ENCODE data around the gene C9orf43.
"Not testable (repeated sequence)": the region's sequence is repeated elsewhere in the genome, so short reads cannot be mapped to it uniquely, and the experiment has no call there.

C9orf43 gene, protein sequence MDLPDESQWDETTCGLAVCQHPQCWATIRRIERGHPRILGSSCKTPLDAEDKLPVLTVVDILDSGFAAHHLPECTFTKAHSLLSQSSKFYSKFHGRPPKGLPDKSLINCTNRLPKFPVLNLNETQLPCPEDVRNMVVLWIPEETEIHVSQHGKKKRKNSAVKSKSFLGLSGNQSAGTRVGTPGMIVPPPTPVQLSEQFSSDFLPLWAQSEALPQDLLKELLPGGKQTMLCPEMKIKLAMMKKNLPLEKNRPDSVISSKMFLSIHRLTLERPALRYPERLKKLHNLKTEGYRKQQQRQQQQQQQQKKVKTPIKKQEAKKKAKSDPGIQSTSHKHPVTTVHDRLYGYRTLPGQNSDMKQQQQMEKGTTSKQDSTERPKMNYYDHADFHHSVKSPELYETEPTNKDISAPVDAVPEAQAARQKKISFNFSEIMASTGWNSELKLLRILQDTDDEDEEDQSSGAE

DNA sequence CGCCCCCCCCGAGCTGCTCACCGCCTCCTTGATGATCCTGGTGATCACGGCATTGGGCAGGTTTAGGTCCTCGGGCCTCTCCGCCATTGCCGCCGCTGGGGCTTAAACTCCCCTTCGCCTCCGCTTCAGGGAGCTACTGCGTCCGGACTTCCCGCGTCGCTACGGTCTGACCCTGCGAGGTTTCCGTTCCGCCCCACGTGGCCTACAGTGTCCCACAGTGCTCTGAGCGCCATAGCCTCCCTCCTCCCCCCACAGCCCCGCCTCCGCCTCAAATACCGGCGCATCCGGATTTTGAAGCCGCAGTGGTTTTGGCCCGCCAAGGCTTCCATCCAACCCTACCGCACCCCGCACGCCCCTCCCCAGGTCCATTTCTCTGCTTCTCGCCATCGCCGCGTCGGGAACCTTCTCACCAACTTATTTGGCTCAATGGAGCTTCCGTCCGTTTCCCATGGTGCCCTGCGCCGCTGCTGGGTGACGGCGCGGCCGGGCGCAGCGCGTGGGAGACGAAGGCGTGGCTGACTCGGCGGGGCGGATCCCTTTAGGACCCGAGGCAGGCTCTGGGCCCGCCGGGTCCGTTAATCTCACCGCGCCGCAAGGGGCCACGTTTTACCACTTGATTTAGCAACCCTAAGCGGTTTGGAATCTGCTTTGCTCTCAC is at the start of gene C9orf43, which contains the start of gene POLE3:
Gene C9orf43 (plus strand): TSS at position 541 of the 658 bp plus-strand sequence. CDS start 2,747 bp downstream, outside the sequence.
Gene POLE3 (minus strand): TSS at position 469 of the 658 bp plus-strand sequence. CDS start 382 bp downstream, at position 87.
- peak; percentile 86 for DNase-seq

DNA sequence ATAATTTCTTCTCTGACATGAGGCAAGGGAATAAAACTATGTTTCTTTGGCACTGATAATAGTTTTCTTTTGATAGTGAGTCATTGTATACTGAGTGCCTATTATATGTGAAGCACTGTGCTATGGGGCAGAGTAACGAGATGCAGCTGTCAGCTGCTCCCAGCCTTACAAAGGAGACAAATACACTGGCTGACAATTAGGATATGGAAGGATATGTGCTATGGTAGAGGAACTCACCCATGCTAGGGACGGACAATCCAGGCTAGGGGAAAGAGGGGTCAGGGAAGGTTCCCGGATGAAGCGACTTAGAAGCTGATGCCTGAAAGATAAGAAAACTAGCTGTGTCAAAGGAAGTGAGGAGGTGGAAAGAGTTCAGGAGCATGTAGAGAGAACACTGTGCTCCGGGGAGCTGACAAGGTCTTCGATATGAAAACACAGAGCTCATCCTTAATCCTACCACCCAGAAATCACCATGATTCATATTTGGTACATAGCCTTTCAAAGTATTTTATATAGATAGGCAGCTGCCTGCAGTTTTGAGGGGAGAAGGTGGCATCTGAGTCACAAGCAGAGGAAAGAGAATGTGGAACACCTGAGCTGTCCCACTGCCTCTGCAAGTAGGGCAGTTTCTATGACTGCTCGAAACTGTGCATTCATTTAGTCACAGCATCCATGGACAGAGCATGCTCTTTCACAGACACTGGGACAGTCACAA is 49.1 kb upstream of the C9orf43 start:
- DNase-seq: no peak

DNA sequence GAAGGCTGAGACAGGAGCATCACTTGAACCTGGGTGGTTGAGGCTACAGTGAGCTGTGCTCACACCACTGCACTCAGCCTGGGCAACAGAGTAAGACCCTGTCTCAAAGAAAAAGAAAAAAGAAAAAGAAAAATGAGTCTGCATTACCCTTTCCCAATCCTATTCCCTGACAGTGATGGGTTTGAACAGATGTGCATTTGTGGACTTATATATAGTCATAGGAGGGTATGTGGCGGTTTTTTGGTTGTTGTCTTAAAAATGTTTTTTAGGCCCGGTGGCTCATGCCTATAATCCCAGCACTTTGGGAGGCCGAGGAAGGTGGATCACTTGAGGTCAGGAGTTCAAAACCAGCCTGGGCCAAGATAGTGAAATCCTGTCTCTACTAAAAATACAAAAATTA is 47.2 kb upstream of the C9orf43 start:
- DNase-seq: no peak

DNA sequence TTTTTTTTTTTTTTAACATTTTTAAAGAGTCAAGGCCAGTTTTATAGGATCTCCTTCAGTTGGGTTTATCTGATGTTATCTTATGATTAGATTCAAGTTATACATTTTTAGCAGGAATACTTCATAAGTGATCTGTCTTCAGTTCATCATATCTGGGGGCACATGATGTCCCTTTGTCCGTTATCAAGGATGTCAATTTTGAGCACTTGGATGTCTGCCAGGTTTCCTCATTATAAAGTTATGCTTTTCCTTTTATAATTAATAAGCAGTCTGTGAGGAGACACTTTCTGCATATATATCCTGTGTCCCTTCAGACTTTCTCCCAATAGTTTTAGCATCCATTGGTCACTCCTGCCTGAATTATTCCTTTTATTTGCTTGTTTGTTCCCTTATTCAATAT is 45.6 kb upstream of the C9orf43 start:
- DNase-seq: no peak

DNA sequence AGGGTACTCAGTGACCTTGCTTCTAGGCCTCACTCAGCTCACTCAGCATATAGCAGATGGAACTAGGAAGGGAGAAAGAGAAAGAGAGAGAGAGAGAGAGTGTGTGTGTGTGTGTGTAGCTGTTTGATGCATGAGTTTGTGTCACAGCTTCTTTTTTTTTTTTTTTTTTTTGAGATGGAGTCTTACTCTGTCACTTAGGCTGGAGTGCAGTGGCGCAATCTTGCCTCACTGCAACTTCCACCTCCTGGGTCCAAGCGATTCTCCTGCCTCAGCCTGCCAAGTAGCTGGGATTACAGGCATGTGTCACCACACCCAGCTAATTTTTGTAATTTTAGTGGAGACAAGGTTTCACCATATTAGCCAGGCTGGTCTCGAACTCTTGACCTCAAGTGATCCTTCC is 44.9 kb upstream of the C9orf43 start:
- not testable (repeated sequence) for DNase-seq

DNA sequence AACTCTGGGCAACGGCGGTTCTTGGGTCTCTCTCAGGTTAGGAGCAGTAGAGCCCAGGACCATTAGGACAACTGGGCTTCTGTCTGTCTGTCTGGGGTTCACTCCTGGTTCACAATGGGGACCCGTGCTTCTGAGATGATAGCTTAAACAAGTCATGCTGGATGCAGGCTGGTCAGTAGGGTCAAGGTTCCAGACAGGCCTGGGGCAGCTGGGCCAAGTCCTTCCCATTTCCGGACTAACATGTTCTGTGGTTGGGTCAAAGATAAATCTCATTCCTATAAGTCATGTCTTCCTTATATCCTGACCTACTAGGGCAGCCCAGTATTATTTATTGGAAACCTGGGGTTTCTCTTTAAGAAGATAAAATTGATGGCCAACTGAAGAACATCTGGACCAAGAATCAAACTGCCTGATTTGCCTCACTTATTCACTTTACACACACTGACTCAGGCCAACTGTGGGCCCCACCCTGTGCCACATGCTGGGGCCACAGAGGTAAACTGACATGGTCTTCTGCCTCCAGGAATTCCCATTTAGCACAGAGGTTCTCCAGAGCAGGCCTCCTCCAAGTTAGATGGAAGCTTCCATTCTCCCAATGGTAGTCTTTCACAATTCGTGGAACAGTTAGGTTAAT is 42.1 kb upstream of the C9orf43 start:
- DNase-seq: no peak

DNA sequence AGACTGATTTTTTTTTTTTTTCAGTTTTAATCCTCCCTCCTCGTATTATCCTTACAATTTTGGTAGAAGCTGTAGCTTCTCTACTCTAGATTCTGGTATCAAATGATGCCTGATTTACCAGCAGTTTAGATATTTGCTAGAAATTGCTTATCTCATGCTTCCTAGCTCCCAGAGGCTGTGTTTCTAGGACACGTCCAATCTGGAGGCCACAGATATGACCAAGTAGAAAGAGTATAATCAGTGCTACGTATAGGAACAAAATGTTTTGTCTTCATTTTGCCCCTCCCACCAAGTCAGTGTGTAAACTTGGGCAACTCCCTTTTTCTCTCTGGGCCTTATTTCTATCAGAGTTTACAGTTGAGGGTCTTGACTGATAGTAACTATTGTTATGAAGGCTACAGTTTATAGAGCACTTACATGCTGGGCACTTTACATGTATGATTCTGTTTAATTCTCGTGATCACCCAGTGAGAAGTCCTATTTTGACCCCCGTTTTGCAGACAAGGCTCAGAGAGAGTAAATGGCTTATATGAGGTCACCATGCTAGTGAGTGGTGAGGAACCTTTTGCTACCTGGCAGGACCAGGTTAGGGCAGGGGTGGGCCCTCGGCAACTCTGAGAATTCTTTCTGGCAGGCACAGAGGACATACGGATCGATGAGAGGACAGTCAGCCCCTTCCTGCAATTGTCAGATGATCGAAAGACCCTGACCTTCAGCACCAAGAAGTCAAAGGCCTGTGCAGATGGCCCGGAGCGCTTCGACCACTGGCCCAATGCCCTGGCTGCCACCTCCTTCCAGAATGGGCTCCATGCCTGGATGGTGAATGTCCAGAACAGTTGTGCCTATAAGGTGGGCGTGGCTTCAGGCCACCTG is 41.3 kb upstream of the C9orf43 start:
- no peak for DNase-seq

DNA sequence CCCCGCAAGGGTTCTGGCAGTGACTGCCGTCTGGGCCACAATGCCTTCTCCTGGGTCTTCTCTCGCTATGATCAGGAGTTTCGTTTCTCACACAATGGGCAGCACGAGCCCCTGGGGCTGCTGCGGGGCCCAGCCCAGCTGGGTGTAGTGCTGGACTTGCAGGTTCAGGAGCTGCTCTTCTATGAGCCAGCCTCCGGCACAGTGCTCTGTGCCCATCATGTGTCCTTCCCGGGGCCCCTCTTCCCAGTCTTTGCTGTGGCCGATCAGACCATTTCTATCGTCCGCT is 40.7 kb upstream of the C9orf43 start:
- no peak for DNase-seq

DNA sequence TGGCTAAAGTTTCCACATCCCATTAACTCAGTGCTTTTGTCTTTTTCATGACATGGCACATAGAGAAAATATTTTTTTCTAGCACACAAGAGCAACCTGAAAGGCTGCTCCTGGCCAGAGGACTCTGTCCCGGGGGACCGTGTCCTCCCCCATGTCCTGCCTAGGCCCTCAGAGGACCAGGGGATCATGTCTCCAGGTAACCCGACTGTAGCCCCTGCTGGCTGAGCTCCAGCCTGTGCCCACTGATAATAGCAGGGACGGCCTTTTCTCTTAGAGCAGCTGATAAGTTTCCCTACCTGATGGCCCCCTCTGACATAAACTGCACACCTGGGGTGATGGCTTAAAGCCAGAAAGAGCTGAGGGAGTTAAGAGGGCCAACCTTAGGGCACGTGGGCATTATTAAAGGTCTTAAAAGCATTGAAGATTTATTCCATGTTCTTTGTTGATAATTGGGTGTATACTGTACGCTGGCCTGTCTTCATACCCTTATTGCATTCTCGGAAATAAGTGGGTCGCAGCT is 39.7 kb upstream of the C9orf43 start:
- no peak for DNase-seq

DNA sequence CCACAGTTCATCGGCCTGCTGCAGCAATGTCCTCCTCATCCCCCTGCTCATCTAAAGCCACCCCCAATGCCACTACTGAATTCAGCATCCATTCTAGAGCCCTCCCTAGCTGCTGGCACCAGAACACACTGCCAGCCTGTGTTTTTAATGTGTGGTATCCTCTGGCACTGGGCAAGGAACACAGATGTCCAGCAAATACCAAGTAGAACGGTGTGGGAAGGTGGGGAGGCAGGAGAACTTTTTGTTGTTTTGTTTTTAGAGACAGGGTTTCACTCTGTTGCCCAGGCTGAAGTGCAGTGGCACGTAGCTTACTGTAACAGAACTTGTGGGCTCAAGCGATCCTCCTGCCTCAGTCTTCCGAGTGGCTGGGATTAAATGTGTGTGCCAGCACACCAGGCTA is 38.5 kb upstream of the C9orf43 start:
- no peak for DNase-seq

DNA sequence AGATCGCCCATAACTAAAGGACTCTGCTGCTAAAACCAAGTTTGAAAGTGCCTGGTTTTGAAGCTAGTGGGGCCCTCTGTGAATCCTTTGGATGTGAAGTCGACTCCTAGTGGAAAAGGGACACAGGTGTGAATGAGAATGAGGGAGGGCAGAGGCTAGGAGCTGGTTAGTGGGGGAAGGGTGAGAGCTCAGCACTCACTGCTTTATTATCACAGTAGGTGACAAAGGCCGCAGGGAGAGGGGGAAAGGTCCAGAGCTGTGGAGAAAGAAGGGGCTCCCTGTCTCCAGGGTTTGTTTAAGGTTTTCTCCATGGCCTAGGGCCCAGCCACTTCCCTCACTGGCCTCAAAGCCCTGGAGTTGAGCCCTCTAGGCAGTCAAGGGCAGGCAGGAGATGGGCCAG is 37.3 kb upstream of the C9orf43 start:
- DNase-seq: no peak

DNA sequence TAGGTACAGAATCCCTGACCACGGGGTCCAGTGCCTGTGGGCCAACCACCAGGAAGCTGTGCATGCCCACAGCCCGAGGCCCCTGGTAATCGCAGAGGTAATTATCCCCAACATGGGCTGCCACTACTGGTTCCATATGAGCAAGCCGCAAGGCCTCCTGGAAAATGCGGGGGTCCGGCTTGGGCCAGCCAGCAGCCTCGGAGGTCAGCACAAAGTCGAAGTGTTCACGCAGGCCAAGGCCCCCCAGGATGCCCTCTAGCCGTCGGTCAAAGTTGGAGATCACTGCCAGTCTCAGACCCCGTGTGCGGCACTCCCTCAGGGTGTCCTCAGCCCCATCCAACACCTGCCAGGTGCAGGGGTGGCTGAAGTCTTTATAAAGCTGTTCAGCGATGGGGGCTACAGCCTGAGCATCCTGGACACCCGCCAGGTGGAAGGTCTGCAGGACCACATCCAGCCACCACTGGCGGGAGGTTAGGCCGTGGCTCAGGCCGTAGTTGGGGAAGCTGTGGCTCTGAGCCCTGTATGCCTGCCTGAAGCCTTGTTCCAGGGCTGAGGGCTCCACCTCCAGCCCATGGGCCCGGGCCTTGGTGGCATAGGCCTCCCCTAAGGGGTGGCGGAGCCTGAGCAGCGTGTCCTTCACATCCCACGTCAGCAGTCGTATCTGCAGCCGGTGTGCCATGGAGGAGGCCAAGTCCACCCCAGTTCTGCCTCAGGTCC is 36.7 kb upstream of the C9orf43 start:
- no peak for DNase-seq

DNA sequence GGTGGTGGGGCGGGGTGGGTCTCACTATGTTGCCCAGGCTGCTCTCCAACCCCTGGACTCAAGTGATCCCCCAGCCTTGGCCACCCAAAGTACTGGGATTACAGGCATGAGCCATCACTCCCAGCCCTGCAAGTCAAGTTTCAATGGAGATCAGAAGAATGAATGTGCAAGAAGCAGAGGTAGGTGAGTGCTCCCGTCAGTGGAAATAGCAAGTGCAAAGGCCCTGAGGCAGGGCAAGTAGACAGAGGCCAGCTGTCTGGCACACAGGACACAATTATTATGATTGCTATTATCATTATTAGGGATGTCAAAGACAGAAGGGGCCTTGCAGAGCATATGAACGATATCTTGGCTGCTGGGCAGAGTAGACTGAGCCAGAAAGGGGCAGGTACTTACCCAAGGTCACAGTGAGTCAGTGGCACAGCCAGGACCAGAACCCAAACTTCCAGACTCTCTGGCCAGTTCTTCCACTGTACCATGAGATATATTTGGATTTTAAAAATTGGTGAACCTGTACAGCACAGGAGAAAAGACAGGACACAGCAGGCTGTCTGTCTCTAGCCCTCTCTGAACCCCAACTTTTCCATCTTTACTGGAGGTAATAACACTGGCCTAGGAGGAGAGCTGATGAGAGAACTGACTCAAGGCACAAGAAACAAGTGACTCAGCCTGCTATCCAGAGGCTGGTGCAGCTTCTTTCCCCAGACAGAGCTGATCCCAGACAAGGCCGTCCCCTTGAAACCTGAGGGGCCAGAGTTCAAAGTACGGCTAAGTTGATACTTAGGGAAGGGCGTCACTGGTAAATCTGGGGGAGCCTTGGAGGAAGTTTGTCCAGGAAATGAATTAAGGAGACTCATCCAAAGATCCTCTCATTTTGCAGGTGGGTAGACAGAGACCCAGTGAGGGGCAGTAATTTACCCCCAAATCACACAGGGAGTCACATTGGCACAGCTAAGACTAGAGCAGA is 35.2 kb upstream of the C9orf43 start:
- no peak for DNase-seq

DNA sequence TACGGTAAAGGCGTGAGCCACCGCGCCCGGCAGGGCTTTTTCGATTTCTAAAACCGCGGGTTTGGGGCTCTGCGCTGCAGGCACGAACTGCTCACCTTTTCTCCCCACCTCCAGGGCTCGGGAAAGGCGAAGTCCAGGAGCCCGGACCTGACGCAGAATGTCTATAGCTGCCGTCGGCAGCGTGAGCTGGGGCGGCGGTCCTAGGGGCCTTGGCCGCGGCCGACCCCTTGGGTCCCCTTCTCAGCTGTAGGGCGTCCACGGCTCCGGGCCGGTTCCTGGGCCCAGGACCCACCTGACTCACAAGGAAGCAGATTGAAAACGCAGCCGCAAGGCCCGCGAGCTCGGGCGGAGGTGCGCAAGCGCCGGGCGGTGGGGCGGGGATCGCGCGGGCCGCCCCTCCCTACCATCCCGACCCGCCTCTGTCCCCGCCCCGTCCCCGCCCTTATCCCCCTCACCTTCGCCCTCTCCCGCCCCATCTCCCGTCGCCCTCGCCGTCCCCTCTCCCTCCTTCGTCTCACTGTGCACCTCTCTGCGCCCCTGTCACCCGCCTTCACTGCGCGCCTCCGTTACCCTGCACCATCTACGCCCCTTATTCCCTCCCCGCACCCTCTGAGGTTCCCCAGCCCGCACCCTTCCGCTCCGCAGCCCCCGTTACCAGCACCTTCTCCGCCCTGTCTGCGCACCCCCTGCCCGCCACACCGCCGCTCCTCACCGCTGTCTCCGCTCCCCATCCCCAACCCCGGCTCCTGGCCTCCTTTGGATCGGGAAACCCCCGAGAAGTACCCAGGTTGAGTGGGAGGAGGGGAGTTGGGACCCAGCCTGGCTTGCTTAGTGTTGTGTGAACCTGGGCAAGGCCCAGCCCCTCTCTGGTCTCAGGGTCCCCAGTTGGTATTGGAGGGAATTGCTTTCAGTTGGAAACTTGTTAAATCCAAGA is 33.6 kb upstream of the C9orf43 start, which contains the start of gene HDHD3:
Gene HDHD3 (minus strand): TSS at position 353 of the 934 bp plus-strand sequence. CDS start 2,632 bp downstream, outside the sequence.
- no peak for DNase-seq

DNA sequence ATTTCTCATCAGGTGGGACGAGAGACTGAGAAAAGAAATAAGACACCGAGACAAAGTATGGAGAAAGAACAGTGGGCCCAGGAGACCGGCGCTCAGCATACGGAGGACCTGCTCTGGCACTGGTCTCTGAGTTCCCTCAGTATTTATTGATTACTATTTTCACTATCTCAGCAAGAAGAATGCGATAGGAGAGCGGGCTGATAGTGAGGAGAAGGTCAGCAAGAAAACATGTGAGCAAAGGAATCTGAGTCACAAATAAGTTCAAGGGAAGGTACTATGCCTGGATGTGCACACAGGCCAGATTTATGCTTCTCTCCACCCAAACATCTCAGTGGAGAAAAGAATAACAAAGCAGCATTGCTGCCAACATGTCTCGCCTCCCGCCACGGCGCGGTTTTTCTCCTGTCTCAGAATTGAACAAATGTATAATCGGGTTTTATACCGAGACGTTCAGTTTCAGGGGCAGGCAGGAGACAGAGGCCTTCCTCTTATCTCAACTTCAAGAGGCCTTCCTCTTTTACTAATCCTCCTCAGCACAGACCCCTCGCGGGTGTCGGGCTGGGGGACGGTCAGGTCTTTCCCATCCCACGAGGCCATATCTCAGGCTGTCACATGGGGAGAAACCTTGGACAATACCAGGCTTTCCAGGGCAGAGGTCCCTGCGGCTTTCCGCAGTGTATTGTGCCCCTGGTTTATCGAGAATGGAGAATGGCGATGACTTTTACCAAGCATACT is 31.3 kb upstream of the C9orf43 start:
- not testable (repeated sequence) for DNase-seq

DNA sequence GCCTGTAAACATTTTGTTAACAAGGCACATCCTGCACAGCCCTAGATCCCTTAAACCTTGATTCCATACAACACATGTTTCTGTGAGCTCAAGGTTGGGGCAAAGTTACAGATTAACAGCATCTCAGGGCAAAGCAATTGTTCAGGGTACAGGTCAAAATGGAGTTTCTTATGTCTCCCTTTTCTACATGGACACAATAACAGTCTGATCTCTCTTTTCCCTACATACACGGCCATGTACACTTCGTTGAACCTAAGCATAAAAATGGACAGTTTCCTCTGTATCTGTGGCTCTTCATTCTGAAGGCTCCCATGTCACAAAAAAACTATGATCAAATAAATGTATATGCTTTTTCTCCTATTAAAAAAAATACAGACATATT is 30.7 kb upstream of the C9orf43 start:
- DNase-seq: not testable (repeated sequence)

DNA sequence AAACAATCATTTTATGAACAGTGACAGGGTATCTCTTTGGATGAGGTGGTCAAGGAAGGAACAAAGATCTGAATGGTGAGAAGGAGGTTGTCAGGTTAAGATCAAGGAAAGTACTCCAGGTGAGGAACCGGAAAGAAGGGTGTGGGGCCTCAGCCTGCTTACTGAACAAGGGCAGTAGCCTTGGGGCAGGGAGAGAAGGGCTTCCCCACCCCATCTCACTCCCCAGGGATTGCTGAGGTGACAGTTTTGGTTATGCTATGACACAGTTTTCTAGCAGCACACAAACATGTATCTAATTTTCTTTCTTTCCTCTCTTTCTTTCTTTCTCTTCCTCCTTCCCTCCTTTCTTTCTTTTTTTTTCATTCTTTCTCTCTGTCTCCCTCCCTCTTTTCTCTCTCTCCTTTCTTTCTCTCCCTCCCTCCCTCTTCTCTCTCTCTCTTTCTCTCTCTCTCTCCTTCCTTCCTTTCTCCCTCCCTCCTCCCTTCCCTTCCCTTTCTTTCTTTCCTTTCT is 29.6 kb upstream of the C9orf43 start:
- DNase-seq: no peak

DNA sequence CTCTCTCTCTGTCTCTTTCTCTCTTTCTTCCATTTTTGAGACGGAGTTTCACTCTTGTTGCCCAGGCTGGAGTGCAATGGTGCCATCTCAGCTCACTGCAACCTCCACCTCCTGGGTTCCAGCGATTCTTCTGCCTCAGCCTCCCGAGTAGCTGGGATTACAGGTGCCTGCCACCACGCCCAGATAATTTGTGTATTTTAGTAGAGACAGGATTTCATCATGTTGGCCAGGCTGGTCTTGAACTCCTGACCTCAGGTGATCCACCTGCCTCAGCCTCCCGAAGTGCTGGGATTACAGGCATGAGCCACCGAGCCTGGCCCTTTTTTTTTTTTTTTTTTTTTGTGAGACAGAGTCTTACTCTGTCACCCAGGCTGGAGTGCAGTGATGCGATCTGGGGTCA is 29.1 kb upstream of the C9orf43 start:
- not testable (repeated sequence) for DNase-seq
